ENCODE results near the gene LRP1. TPM values are rescaled to one million over a fixed set of nuclear protein-coding genes. Genes with fewer than 3 reads are reported as not detected.

The LRP1 gene
- total and polyA plus RNA-seq, 2 of the 4 experiments (the other 2 are of a cell fraction), result 73.1 to 142 TPM

GRCh38 chr12:57090490-57090889, 37.8 kb upstream of the LRP1 start:
- Histone ChIP-seq H4K8ac (ENCODE audit: low read depth in 2 of 2, low read length in 2 of 2) (0 out of 4 replicates have a peak overlapping the region, but pooled peaks of 1 of the 2 experiments have one; percentile 2), H3K4me1 (ENCODE audit: control insufficient read depth, insufficient read depth, low read length) (peaks cover 41% of the 10 kb centered on the region), H3K4ac (ENCODE audit: low read depth, low read length) (peak overlapping the region; percentile 77), H4K91ac (ENCODE audit: insufficient read depth, low read depth, low read length) (peak overlapping the region; percentile 25; the same call in 1 of the 2 replicates), H3K4me3 (ENCODE audit: insufficient read depth, low read depth, low read length) (peak overlapping the region; percentile 98), H3K79me1 (ENCODE audit: low read depth in 1 of 2, low read length in 2 of 2) (peaks cover 10 to 56% of the 10 kb centered on the region in 2 experiments), H2BK15ac (ENCODE audit: low read depth, low read length) (no peak overlapping the region), H2BK5ac (ENCODE audit: low read depth, low read length, poor library complexity, severe bottlenecking) (peak overlapping the region; percentile 74), H4K5ac (ENCODE audit: low read depth, low read length) (no peak overlapping the region), H2BK20ac (ENCODE audit: low read depth, low read length) (no peak overlapping the region), H3K9ac (ENCODE audit: low read depth, low read length) (peak overlapping the region; percentile 87), H3K27me3 (ENCODE audit: control insufficient read depth, insufficient read depth, low read length) (no peaks in the 10 kb centered on the region), H3K18ac (ENCODE audit: low read depth, low read length) (no peak overlapping the region), H2BK120ac (ENCODE audit: low read depth, low read length) (0 out of 2 replicates have a peak overlapping the region, but pooled peaks have one; percentile 22), H3K9me1 (ENCODE audit: insufficient read depth, low read length) (peaks cover 4% of the 10 kb centered on the region; the same call in 1 of the 2 replicates), H3K4me2 (ENCODE audit: low read depth, low read length) (peak overlapping the region; percentile 75), H3K14ac (replicated peaks; ENCODE audit: low read depth, low read length) (peak overlapping the region; percentile 96), H2AFZ (replicated peaks; ENCODE audit: low read length, poor library complexity) (no peak overlapping the region), H3K36me3 (ENCODE audit: control insufficient read depth, insufficient read depth, low read length) (peaks cover 47% of the 10 kb centered on the region), H4K20me1 (ENCODE audit: insufficient read depth, low read length) (peaks cover 60% of the 10 kb centered on the region), H2AK5ac (ENCODE audit: low read depth, low read length) (peak overlapping the region; percentile 77), H3K23ac (ENCODE audit: low read depth, low read length) (peak overlapping the region; percentile 95), H3K56ac (ENCODE audit: extremely low read depth, insufficient read depth, low read length) (peak overlapping the region; percentile 73), H2AK9ac (replicated peaks; ENCODE audit: low read depth, low read length, poor library complexity) (peak overlapping the region; percentile 53), H3K27ac (ENCODE audit: insufficient read depth, low read length) (peak overlapping the region; percentile 75), H3K9me3 (ENCODE audit: control insufficient read depth, insufficient read depth, low read length) (no peaks in the 10 kb centered on the region)
- dilution Hi-C loops (cut with HindIII; ENCODE audit: low sequenced_read_pairs, unreplicated experiment) (no loop called here), in situ Hi-C loops (cut with MboI; ENCODE audit: low sequenced_read_pairs) (no loop called here), intact Hi-C loops (cut with micrococcal nuclease) (no loop called here)
- ChIA-PET CTCF (no interaction called here), POLR2A (ENCODE audit: unreplicated experiment) (interaction anchor here (1.1 to 1.7 kb wide), 3 partner anchors 9 to 21 kb away, joined by 3 to 8 read pairs (median 4); partner anchors contain the start of gene STAT6)
- TF ChIP-seq MAFK (IDR thresholded peaks at IDR 0.05; ENCODE audit: low read depth, low read length) (no peak), ELK1 (IDR thresholded peaks at IDR 0.05; ENCODE audit: borderline replicate concordance, low read depth, low read length) (no peak), MAZ (IDR thresholded peaks at IDR 0.05; ENCODE audit: borderline replicate concordance, low read depth, low read length) (no peak), CHD1 (IDR thresholded peaks at IDR 0.05; ENCODE audit: low read depth, low read length) (no peak), NFE2L2 (IDR thresholded peaks at IDR 0.05; ENCODE audit: low read depth, low read length) (no peak), SMC3 (IDR thresholded peaks at IDR 0.05; ENCODE audit: low read depth, low read length) (no peak), CEBPB (IDR thresholded peaks at IDR 0.05; ENCODE audit: low read depth, low read length) (no peak), RCOR1 (IDR thresholded peaks at IDR 0.05; ENCODE audit: insufficient replicate concordance, low read length) (no peak)
- DNase-seq, result no peak
- WGBS, 2 experiments (ENCODE audit: extremely low coverage in 2 of 2, insufficient read length in 1 of 2), result 50% methylated on average over 2 of the region's 6 CpGs; no CpG with 5 or more reads in 1 of the 2 experiments
- no TSS peak for BruUV-seq (replicated peaks)
- ATAC-seq (ENCODE audit: low read depth), result no peak

Measured in IMR-90 (cell line).